ENCODE measurements around the gene FAF2.

The FAF2 gene

GRCh38 chr5:176543428-176544182 is 95.4 kb downstream of the FAF2 start:
- Histone ChIP-seq H2AFZ (ENCODE audit: low read depth, low read length) (peak overlapping the region; percentile 97), H3K79me2 (ENCODE audit: insufficient read depth, low read length) (0 out of 2 replicates have a peak, but pooled peaks cover 2% of the 10 kb centered on the region), H3K27me3 (ENCODE audit: insufficient read depth, low read length, poor library complexity) (peaks cover 8% of the 10 kb centered on the region), H3K27ac (ENCODE audit: low read length) (peak overlapping the region; percentile 75), H3K4me3 (ENCODE audit: low read depth in 1 of 2, low read length in 2 of 2) (peak overlapping the region; percentile 65 to 84), H3K9ac (ENCODE audit: low read depth, low read length) (peak overlapping the region; percentile 70), H4K20me1 (ENCODE audit: insufficient read depth, low read length) (no peaks in the 10 kb centered on the region), H3K36me3 (ENCODE audit: insufficient read depth, low read length) (no peaks in the 10 kb centered on the region), H3K4me1 (ENCODE audit: insufficient read depth, low read length) (peaks cover 49% of the 10 kb centered on the region), H3K9me3 (ENCODE audit: insufficient read depth, low read length, severe bottlenecking) (no peaks in the 10 kb centered on the region), H3K4me2 (ENCODE audit: insufficient read depth, low read length) (peak overlapping the region; percentile 89)
- ATAC-seq (ENCODE audit: insufficient read depth, low read depth) (peak; percentile 71), DNase-seq (peak; percentile 70)
- TF ChIP-seq EZH2 (IDR thresholded peaks at IDR 0.05; ENCODE audit: borderline replicate concordance, low read depth, low read length, severe bottlenecking) (peak; percentile 66), CTCF (IDR thresholded peaks at IDR 0.05; ENCODE audit: borderline replicate concordance, extremely low read depth, low read length, poor library complexity, severe bottlenecking) (no peak)

DNA sequence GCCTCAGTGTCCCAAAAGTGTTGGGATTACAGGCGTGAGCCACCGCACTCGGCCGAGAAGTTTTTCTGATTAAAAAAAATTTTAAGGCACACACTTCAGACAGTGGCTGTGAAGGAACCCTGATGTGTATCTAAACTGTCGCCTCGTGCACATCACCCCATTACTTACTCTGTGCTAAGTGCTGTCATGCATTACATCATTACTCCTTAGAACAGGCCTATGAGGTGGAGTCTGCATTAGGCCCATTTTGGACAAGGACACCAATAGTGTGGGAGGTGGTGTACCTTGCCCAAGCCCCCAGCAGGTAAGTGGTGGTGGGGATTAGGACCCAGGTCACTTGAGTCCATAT is 97.2 kb downstream of the FAF2 start:
- TF ChIP-seq EZH2 (IDR thresholded peaks at IDR 0.05; ENCODE audit: borderline replicate concordance, low read depth, low read length, severe bottlenecking) (no peak), CTCF (IDR thresholded peaks at IDR 0.05; ENCODE audit: borderline replicate concordance, extremely low read depth, low read length, poor library complexity, severe bottlenecking) (no peak)
- 0 out of 2 replicates have a peak, but pooled peaks cover 2% of the 10 kb centered on the region for H3K79me2 ChIP-seq (ENCODE audit: insufficient read depth, low read length)
- peaks cover 44% of the 10 kb centered on the region for H3K4me1 ChIP-seq (ENCODE audit: insufficient read depth, low read length)
- no peak for DNase-seq
- peaks cover 8% of the 10 kb centered on the region for H3K27me3 ChIP-seq (ENCODE audit: insufficient read depth, low read length, poor library complexity)
- ATAC-seq (ENCODE audit: insufficient read depth, low read depth), result no peak
- H3K36me3 ChIP-seq (ENCODE audit: insufficient read depth, low read length), result no peaks in the 10 kb centered on the region
- no peaks in the 10 kb centered on the region for H4K20me1 ChIP-seq (ENCODE audit: insufficient read depth, low read length)
- no peaks in the 10 kb centered on the region for H3K9me3 ChIP-seq (ENCODE audit: insufficient read depth, low read length, severe bottlenecking)
- no peak overlapping the region for H3K4me3 ChIP-seq (ENCODE audit: low read depth in 1 of 2, low read length in 2 of 2)
- H3K27ac ChIP-seq (ENCODE audit: low read length), result no peak overlapping the region
- H3K4me2 ChIP-seq (ENCODE audit: insufficient read depth, low read length), result no peak overlapping the region
- no peak overlapping the region for H3K9ac ChIP-seq (ENCODE audit: low read depth, low read length)
- H2AFZ ChIP-seq (ENCODE audit: low read depth, low read length), result no peak overlapping the region

DNA sequence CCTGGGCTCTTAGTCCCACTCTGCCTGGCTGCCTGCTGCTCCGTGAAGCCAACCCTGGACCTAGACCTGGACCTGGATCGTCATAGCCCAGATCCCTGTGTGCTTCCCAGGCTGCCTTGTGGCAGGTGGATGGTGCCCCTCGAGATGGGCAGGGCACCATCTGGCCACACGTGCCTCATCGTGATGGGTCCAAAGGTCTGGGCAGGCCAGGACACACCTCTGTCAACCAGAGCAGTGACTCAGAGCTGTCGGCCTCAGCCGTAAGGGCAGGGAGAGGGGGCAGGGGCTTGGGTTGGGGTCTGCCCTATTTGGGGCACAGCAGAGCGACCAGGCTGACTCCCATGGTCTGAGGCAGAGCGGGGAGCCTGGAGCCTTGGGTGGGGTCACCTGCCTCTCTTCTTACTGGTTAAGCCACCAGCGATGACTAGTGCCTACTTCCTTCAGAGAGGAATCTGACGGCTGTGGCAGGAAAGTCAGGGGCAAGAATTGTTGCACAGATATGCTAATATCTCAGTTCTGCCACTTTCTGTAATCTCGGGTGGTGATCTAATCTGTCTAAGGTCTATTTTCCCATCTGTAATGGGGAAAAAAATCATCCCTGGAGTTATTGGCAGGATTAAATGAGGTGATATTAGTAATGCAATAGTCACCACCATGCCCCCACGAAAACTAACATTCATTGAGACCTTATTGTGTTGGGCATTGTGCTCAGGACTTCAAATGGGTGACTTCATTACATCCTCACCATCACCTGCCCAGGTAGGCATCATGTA is 97.7 kb downstream of the FAF2 start:
- peaks cover 38% of the 10 kb centered on the region for H3K4me1 ChIP-seq (ENCODE audit: insufficient read depth, low read length)
- DNase-seq (no peak), ATAC-seq (ENCODE audit: insufficient read depth, low read depth) (no peak)
- H3K79me2 ChIP-seq (ENCODE audit: insufficient read depth, low read length), result 0 out of 2 replicates have a peak, but pooled peaks cover 2% of the 10 kb centered on the region
- no peak overlapping the region for H3K27ac ChIP-seq (ENCODE audit: low read length)
- no peaks in the 10 kb centered on the region for H4K20me1 ChIP-seq (ENCODE audit: insufficient read depth, low read length)
- H3K4me2 ChIP-seq (ENCODE audit: insufficient read depth, low read length), result no peak overlapping the region
- H2AFZ ChIP-seq (ENCODE audit: low read depth, low read length), result no peak overlapping the region
- no peak for TF ChIP-seq CTCF (IDR thresholded peaks at IDR 0.05; ENCODE audit: borderline replicate concordance, extremely low read depth, low read length, poor library complexity, severe bottlenecking)
- peaks cover 8% of the 10 kb centered on the region for H3K27me3 ChIP-seq (ENCODE audit: insufficient read depth, low read length, poor library complexity)
- H3K4me3 ChIP-seq (ENCODE audit: low read depth in 1 of 2, low read length in 2 of 2), result no peak overlapping the region
- no peaks in the 10 kb centered on the region for H3K9me3 ChIP-seq (ENCODE audit: insufficient read depth, low read length, severe bottlenecking)
- no peaks in the 10 kb centered on the region for H3K36me3 ChIP-seq (ENCODE audit: insufficient read depth, low read length)
- no peak overlapping the region for H3K9ac ChIP-seq (ENCODE audit: low read depth, low read length)
